AG04450 (cell line): Measurements from ENCODE around the gene LTBP1. TPM values are rescaled to one million over a fixed set of nuclear protein-coding genes. Genes with fewer than 3 reads are reported as not detected.

ENCODE experiments used
- CTCF ChIA-PET: fragments of 300-600, 350-600 bp; formaldehyde crosslinking; extraction: SDS; loops from one replicate; lab custom pipeline; 2022; ENCODE audit warnings: antibody characterized with exemption, inconsistent platforms; lab: Charles Lee
- POLR2A ChIA-PET: fragments of 350-600 bp; formaldehyde crosslinking; extraction: SDS; loops from one replicate; lab custom pipeline; 2021; ENCODE audit warnings: antibody characterized with exemption, inconsistent platforms; lab: Yijun Ruan, JAX
- DNase-seq: peaks from one replicate; pipeline ENCODE4 v3.0.0-alpha.2; 2011; ENCODE audit warnings: low read depth, low spot score
- H3K27ac ChIP-seq: one replicate; pipeline ENCODE4 v1.5.1; 2012; ENCODE audit warnings: low read depth, low read length, control low read depth
- H3K27me3 ChIP-seq: one replicate; pipeline ENCODE4 v1.6.0; 2012; ENCODE audit warnings: low read length; ENCODE audit not compliant: control insufficient read depth, insufficient read depth
- H3K4me3 ChIP-seq: 2 replicates; pipeline ENCODE4 v1.5.1; 2011; ENCODE audit warnings: mild to moderate bottlenecking, low read depth, low read length, control low read depth
- H3K9me3 ChIP-seq: 2 replicates; pipeline ENCODE4 v1.5.1; 2012; ENCODE audit warnings: low read length; ENCODE audit not compliant: control insufficient read depth, insufficient read depth
- polyA plus RNA-seq: library from polyadenylated mRNA; depleted of rRNA; stranded (reverse); fragments of >200 nt; gene quantifications from 2 replicates; pipeline ENCODE4 v1.2.3, GENCODE V29; 2011
- TF ChIP-seq, protein P1 (sequence below): IDR thresholded peaks from 2 replicates; pipeline ENCODE4 v1.5.1; 2011; ENCODE audit warnings: low read depth, low read length, control low read depth, inconsistent platforms

The LTBP1 gene
- polyA plus RNA-seq, 1 experiment, result 517 TPM

DNA sequence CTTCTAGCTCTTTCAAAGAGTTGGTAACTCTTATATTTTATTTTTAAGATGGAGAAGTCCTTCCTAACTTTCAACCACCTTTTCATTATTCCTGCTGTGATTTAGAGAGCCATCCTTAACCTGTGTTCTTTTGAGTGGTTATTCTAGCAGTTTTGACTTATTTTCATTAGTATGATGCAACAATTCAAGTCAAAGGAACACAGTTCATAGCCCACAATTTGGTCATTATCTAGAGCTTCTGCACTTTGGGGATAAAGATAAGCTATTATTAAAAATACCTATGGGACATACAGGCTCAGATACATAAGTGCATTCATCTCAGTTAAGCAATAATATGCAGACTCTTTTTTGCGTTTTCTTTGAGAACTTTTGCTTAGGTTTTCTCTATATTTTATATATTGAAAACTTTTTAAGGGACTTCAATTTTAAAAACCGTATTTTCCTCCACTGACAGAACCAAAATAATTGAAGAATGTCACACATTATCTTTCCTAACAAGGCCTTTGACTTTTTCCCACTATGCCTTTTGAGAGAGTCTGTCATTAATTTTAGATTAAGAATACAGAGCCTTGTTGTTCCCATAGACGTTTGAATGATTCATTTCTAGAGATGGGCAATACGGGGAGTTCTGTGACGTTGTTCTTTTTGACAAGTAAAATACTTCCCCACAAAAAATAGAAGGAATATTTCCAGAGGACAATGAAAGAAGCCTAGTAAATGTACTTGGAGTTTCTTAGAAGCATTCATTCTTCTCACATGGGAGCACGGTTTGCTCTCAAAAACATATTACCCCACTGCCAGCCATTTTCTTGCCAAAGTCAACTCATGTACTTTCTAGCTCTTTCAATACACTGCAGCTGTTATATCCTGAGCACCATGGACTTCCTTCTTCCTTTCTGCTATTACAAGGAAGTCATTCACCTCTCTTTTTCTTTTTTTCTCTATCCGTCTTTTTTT, 486.8 kb downstream of the LTBP1 start:
- CTCF ChIA-PET, result interaction anchor here (0.5 to 2.8 kb wide), 3 partner anchors 8 to 1179 kb away, joined by 3 to 8 read pairs (median 4); no protein-coding TSS in a partner anchor
- Histone ChIP-seq H3K27me3 (no peaks in the 10 kb centered on the region), H3K27ac (no peak overlapping the region), H3K9me3 (no peaks in the 10 kb centered on the region), H3K4me3 (no peak overlapping the region)
- POLR2A ChIA-PET, result no interaction called here
- DNase-seq, result no peak
- TF ChIP-seq, protein P1, sequence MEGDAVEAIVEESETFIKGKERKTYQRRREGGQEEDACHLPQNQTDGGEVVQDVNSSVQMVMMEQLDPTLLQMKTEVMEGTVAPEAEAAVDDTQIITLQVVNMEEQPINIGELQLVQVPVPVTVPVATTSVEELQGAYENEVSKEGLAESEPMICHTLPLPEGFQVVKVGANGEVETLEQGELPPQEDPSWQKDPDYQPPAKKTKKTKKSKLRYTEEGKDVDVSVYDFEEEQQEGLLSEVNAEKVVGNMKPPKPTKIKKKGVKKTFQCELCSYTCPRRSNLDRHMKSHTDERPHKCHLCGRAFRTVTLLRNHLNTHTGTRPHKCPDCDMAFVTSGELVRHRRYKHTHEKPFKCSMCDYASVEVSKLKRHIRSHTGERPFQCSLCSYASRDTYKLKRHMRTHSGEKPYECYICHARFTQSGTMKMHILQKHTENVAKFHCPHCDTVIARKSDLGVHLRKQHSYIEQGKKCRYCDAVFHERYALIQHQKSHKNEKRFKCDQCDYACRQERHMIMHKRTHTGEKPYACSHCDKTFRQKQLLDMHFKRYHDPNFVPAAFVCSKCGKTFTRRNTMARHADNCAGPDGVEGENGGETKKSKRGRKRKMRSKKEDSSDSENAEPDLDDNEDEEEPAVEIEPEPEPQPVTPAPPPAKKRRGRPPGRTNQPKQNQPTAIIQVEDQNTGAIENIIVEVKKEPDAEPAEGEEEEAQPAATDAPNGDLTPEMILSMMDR, result no peak

DNA sequence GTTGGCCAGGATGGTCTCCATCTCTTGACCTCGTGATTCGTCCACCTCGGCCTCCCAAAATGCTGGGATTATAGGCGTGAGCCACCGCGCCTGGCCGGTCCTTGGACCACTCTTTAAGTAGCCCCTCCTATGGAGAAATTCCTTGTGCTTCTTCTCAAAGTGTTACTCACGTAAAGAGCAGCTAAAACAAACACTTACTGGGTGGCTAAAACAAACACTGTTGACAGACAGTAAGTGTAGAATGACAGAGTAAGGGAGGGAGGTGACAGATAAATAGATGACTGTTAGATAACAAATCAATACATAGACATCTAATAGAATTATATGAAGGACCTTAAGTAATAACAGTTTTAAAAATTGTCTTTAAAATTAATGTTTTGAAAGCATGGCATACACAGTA, 488.8 kb downstream of the LTBP1 start:
- TF ChIP-seq, protein P1, result no peak
- POLR2A ChIA-PET, result no interaction called here
- CTCF ChIA-PET, result interaction anchor here (0.9 kb wide), 1 partner anchor 40 kb away, joined by 4 read pairs; no protein-coding TSS in a partner anchor
- Histone ChIP-seq H3K27me3 (no peaks in the 10 kb centered on the region), H3K4me3 (no peak overlapping the region), H3K9me3 (no peaks in the 10 kb centered on the region), H3K27ac (no peak overlapping the region)
- no peak for DNase-seq

DNA sequence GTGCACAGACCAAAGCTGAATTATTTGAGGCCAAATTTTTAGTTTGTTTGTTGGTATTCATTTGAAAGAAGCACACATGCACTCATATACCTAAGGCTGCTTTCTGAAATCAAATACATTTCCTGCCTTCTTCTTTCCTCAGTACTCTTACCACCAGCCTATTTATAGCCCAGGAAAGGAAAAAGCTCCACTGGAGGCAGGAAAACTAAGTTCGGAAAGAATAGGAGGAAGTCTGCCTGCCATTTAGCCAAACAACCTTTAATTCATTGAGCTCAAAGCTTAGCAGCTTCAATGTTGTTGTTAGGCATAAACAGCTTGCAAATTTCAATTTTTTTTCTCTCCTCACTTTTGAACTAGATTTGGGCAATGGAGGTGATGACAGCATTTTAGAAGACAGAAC, 489.3 kb downstream of the LTBP1 start:
- DNase-seq, result no peak
- TF ChIP-seq, protein P1, result no peak
- H3K9me3 ChIP-seq, result no peaks in the 10 kb centered on the region
- H3K27me3 ChIP-seq, result no peaks in the 10 kb centered on the region
- POLR2A ChIA-PET, result no interaction called here
- CTCF ChIA-PET, result interaction anchor here (0.6 to 0.7 kb wide), 2 partner anchors 9 to 33 kb away, joined by 3 to 6 read pairs; no protein-coding TSS in a partner anchor
- no peak overlapping the region for H3K27ac ChIP-seq
- H3K4me3 ChIP-seq, result no peak overlapping the region

DNA sequence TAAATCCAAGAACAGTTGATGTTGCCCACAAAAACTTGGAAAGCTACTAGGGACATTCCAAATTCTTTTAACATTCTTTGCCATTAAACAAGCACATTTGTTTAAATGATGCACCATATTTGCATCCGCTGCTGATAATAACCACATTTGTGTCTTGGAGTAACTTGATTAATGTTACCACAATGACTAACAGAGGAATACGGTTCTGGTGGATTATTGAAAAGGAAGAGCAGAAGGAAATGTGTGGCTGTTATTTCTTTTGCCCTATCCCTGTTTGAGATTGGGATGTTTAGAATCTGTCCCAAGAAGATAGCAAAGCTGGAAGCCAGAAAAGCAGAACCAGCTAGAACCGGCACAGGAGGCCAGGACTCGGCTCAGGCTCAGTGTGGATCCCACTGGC, 490.5 kb downstream of the LTBP1 start:
- CTCF ChIA-PET, result interaction anchor here (2.0 kb wide), 1 partner anchor 42 kb away, joined by 11 read pairs; no protein-coding TSS in a partner anchor

More for the DNA sequence above, 490.5 kb downstream of the LTBP1 start:
- TF ChIP-seq, protein P1, result no peak
- POLR2A ChIA-PET, result interaction anchor here (0.6 to 1.2 kb wide), 4 partner anchors 25 to 740 kb away, joined by 3 to 6 read pairs (median 4); partner anchors contain the start of gene RASGRP3
- H3K27ac ChIP-seq, result no peak overlapping the region
- no peaks in the 10 kb centered on the region for H3K9me3 ChIP-seq
- H3K4me3 ChIP-seq, result no peak overlapping the region
- peak; percentile 85 for DNase-seq
- no peaks in the 10 kb centered on the region for H3K27me3 ChIP-seq
